Endothelial cell of umbilical vein (primary cell): ENCODE data around the gene CALN1. TPM values are rescaled to one million over a fixed set of nuclear protein-coding genes. Genes with fewer than 3 reads are reported as not detected.

ENCODE experiments used
- BruUV-seq: library from RNA; stranded (reverse); fragments of 400-500 nt; replicated peaks from 2 replicates; lab custom pipeline; 2021; lab: Mats Ljungman, UMichigan
- CTCF ChIA-PET: fragments of 300-600, 350-600 bp; sonication (Branson Sonifier 250); formaldehyde crosslinking; loops from one replicate; lab custom pipeline; 2021; ENCODE audit warnings: antibody characterized with exemption, inconsistent platforms; lab: Charles Lee
- POLR2A ChIA-PET: fragments of 300-600, 350-600 bp; sonication (Branson Sonifier 250); formaldehyde crosslinking; loops from one replicate; lab custom pipeline; 2021; ENCODE audit warnings: antibody characterized with exemption, inconsistent platforms; lab: Charles Lee
- DNase-seq: peaks from one replicate; pipeline ENCODE4 v3.0.0-alpha.2; 2011; ENCODE audit warnings: low read depth, low spot score
- FAIRE-seq: peaks from 2 replicates; lab custom pipeline; 2011; peaks lifted over from hg19 to GRCh38; lab: Jason Lieb, UNC
- H2AFZ ChIP-seq: 2 replicates; pipeline ENCODE4 v1.6.0; 2012; ENCODE audit warnings: low read depth, low read length, control low read depth, inconsistent platforms
- H3K27ac ChIP-seq: 2 replicates; pipeline ENCODE4 v1.5.1; 2011; ENCODE audit warnings: low read depth, mild to moderate bottlenecking, control low read depth, low read length, moderate library complexity; ENCODE audit not compliant: insufficient read depth
- H3K27me3 ChIP-seq, 2 experiments: 2 replicates each; pipeline versions ENCODE4 v1.6.0 to v1.6.1; 2011; ENCODE audit warnings: low read length in 2 of 2, mixed read lengths in 1 of 2; ENCODE audit not compliant: control insufficient read depth in 2 of 2, insufficient read depth in 2 of 2
- H3K36me3 ChIP-seq, 2 experiments: 2 replicates in 1 of 2; 3 replicates in 1 of 2; pipeline ENCODE4 v1.5.1; 2011; ENCODE audit warnings: low read length in 2 of 2, mild to moderate bottlenecking in 1 of 2, moderate library complexity in 1 of 2; ENCODE audit not compliant: control insufficient read depth in 2 of 2, insufficient read depth in 2 of 2; ENCODE audit errors: extremely low read depth in 1 of 2
- H3K4me1 ChIP-seq: 3 replicates; pipeline ENCODE4 v1.5.1; 2011; ENCODE audit warnings: mild to moderate bottlenecking, low read length; ENCODE audit not compliant: control insufficient read depth, insufficient read depth; ENCODE audit errors: extremely low read depth
- H3K4me2 ChIP-seq: 2 replicates; pipeline ENCODE4 v1.6.1; 2011; ENCODE audit warnings: low read length, control low read depth, mixed read lengths; ENCODE audit not compliant: insufficient read depth
- H3K4me3 ChIP-seq, 3 experiments: fragments of 200-600 bp in 1 of 3; sonication (generic), shearing (Covaris generic) in 1 of 3; replicated peaks in 1 of 3; 2 replicates each; pipeline ENCODE4 v1.5.1; 2011 to 2016; ENCODE audit warnings: control low read depth in 3 of 3, low read length in 3 of 3, mild to moderate bottlenecking in 2 of 3, inconsistent platforms in 1 of 3, low read depth in 1 of 3, moderate library complexity in 1 of 3; ENCODE audit not compliant: insufficient read depth in 1 of 3
- H3K79me2 ChIP-seq: 2 replicates; pipeline ENCODE4 v1.6.0; 2012; ENCODE audit warnings: low read length, inconsistent platforms; ENCODE audit not compliant: control insufficient read depth, insufficient read depth
- H3K9ac ChIP-seq: replicated peaks from 2 replicates; pipeline ENCODE3; 2011; ENCODE audit warnings: low read length, control low read depth; ENCODE audit not compliant: insufficient read depth; ENCODE audit errors: extremely low read depth
- H3K9me1 ChIP-seq: replicated peaks from 3 replicates; pipeline ENCODE4 v1.6.0; 2011; ENCODE audit warnings: mild to moderate bottlenecking, low read length; ENCODE audit not compliant: control insufficient read depth, insufficient read depth; ENCODE audit errors: extremely low read depth
- H3K9me3 ChIP-seq: replicated peaks from 2 replicates; pipeline ENCODE4 v1.5.1; 2012; ENCODE audit warnings: low read length, inconsistent platforms; ENCODE audit not compliant: control insufficient read depth, insufficient read depth
- H4K20me1 ChIP-seq: replicated peaks from 2 replicates; pipeline ENCODE3; 2011; ENCODE audit warnings: mild to moderate bottlenecking, low read length; ENCODE audit not compliant: control insufficient read depth, insufficient read depth; ENCODE audit errors: extremely low read depth
- CTCF ChIP-seq, 2 donors: IDR thresholded peaks; 1 replicate in 1 of 2; 2 replicates in 1 of 2; pipeline ENCODE4 v1.5.1; 2011; ENCODE audit warnings: low read length in 2 of 2, mild to moderate bottlenecking in 2 of 2, moderate library complexity in 2 of 2, control low read depth in 1 of 2, inconsistent platforms in 1 of 2, low read depth in 1 of 2; ENCODE audit not compliant: insufficient read depth in 1 of 2; ENCODE audit errors: extremely low read depth in 1 of 2
- EZH2 ChIP-seq: IDR thresholded peaks from 2 replicates; pipeline ENCODE4 v1.6.1; 2012; ENCODE audit warnings: borderline replicate concordance, low read depth, mild to moderate bottlenecking, moderate library complexity, low read length, inconsistent platforms; ENCODE audit not compliant: severe bottlenecking
- FOS ChIP-seq: IDR thresholded peaks from 2 replicates; pipeline ENCODE4 v1.6.1; 2011; ENCODE audit warnings: mild to moderate bottlenecking, low read length, moderate library complexity, borderline replicate concordance; ENCODE audit not compliant: insufficient read depth
- GATA2 ChIP-seq: IDR thresholded peaks from 2 replicates; pipeline ENCODE4 v1.7.0; 2011; ENCODE audit warnings: low read depth, mild to moderate bottlenecking, moderate library complexity, mixed read lengths, low read length; ENCODE audit not compliant: insufficient read length, insufficient read depth
- JUN ChIP-seq: IDR thresholded peaks from 2 replicates; pipeline ENCODE4 v1.6.1; 2011; ENCODE audit warnings: borderline replicate concordance, low read depth; ENCODE audit not compliant: insufficient read length, insufficient read depth
- MAX ChIP-seq: IDR thresholded peaks from 2 replicates; pipeline ENCODE4 v1.6.1; 2011; ENCODE audit not compliant: insufficient read depth, insufficient read length
- MYC ChIP-seq: IDR thresholded peaks from one replicate; pipeline ENCODE4 v1.6.1; 2011; ENCODE audit warnings: mild to moderate bottlenecking, low read depth, low read length
- POLR2A ChIP-seq: IDR thresholded peaks from 2 replicates; pipeline ENCODE4 v1.6.1; 2012; ENCODE audit warnings: low read depth, mild to moderate bottlenecking, control low read depth, low read length
- POLR2AphosphoS5 ChIP-seq: IDR thresholded peaks from 2 replicates; pipeline ENCODE4 v1.6.1; 2012; ENCODE audit warnings: low read depth, mild to moderate bottlenecking, control low read depth, low read length, moderate library complexity; ENCODE audit not compliant: insufficient read depth
- dilution Hi-C: fragments of 300-500 bp; cut with MboI; formaldehyde crosslinking; loops from one replicate; pipeline ENCODE4 v1.15.0; 2019; ENCODE audit warnings: low sequenced_read_pairs; ENCODE audit not compliant: extremely low pct_ligation_motif_present
- intact Hi-C: fragments of 100-400 bp; cut with micrococcal nuclease; formaldehyde crosslinking; loops from one replicate; pipeline ENCODE4 v1.10.0; 2022
- polyA plus RNA-seq, 4 experiments: library from polyadenylated mRNA; depleted of rRNA in 3 of 4; stranded (reverse) in 3 of 4; unstranded in 1 of 4; fragments of >200 nt; gene quantifications; 2 replicates each; pipeline versions ENCODE4 v1.2.1 to v1.2.3, GENCODE V29; 2011 to 2012; ENCODE audit warnings: missing spikeins in 1 of 4
- total RNA-seq: library from RNA; stranded (reverse); gene quantifications from 2 replicates; pipeline ENCODE4 v1.2.3, GENCODE V29; 2021

The CALN1 gene
- total and polyA plus RNA-seq, 2 donors (not counting 3 experiments of a cell fraction or from before 2014, with no cell fraction given) = not detected

GRCh38 chr7:71883415-71883814, 528.7 kb downstream of the CALN1 start:
- H3K79me2 ChIP-seq = no peaks in the 10 kb centered on the region
- ChIA-PET CTCF (no interaction called here), POLR2A (no interaction called here)
- no peaks in the 10 kb centered on the region for H4K20me1 ChIP-seq
- DNase-seq (no peak), FAIRE-seq (no peak)
- no peaks in the 10 kb centered on the region for H3K36me3 ChIP-seq
- no peak overlapping the region for H3K4me3 ChIP-seq
- BruUV-seq = no TSS peak
- no peak overlapping the region for H3K27ac ChIP-seq
- no peak overlapping the region for H3K9ac ChIP-seq
- no peak overlapping the region for H3K4me2 ChIP-seq
- no peaks in the 10 kb centered on the region for H3K4me1 ChIP-seq
- TF ChIP-seq EZH2 (no peak), POLR2A (no peak), JUN (no peak), GATA2 (no peak), FOS (no peak), POLR2AphosphoS5 (no peak), MYC (no peak), CTCF (IDR thresholded peaks at IDR 0.05; ENCODE audit: extremely low read depth in 1 of 2, insufficient read depth in 1 of 2, low read depth in 1 of 2, low read length in 2 of 2) (no peak), MAX (no peak)
- H2AFZ ChIP-seq = no peak overlapping the region
- peaks cover 6% of the 10 kb centered on the region for H3K9me3 ChIP-seq
- H3K27me3 ChIP-seq = no peaks in the 10 kb centered on the region
- intact Hi-C loops = no loop called here
- dilution Hi-C loops = no loop called here
- H3K9me1 ChIP-seq = no peaks in the 10 kb centered on the region
